Measurements from ENCODE around the gene SMYD1. TPM values are rescaled to one million over a fixed set of nuclear protein-coding genes. Genes with fewer than 3 reads are reported as not detected.

Gene SMYD1
- total and polyA plus RNA-seq, 2 donors from 2014 or later = not detected

DNA sequence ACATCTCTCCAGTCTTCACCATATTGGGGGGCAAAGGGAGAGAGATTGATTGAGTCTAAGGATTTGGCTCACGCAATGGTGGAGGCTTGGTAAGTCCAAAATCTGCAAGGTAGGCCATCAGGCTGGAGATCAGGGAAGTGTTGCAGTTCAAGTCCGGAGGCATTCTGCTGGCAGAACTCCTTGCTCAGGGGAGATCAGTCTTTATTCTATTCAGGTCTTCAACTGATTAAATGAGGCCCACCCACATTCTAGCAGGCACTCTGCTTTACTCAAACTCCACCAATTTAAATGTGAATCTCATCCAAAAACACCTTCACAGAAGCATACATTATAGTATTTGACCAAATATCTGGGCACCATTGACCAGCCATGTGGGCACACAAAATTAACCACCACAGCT, 21.4 kb downstream of the SMYD1 start:
- DNase-seq (no peak), FAIRE-seq (no peak)
- TF ChIP-seq, protein P1, sequence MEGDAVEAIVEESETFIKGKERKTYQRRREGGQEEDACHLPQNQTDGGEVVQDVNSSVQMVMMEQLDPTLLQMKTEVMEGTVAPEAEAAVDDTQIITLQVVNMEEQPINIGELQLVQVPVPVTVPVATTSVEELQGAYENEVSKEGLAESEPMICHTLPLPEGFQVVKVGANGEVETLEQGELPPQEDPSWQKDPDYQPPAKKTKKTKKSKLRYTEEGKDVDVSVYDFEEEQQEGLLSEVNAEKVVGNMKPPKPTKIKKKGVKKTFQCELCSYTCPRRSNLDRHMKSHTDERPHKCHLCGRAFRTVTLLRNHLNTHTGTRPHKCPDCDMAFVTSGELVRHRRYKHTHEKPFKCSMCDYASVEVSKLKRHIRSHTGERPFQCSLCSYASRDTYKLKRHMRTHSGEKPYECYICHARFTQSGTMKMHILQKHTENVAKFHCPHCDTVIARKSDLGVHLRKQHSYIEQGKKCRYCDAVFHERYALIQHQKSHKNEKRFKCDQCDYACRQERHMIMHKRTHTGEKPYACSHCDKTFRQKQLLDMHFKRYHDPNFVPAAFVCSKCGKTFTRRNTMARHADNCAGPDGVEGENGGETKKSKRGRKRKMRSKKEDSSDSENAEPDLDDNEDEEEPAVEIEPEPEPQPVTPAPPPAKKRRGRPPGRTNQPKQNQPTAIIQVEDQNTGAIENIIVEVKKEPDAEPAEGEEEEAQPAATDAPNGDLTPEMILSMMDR (IDR thresholded peaks at IDR 0.05; ENCODE audit: borderline replicate concordance, extremely low read depth, insufficient read depth) = no peak
- H3K36me3 ChIP-seq (ENCODE audit: control insufficient read depth in 2 of 3, insufficient read depth in 3 of 3, low read length in 3 of 3) = no peaks in the 10 kb centered on the region
- no peaks in the 10 kb centered on the region for H3K9me3 ChIP-seq (ENCODE audit: control insufficient read depth in 2 of 3, insufficient read depth in 1 of 3, low read length in 3 of 3)
- H3K27ac ChIP-seq (ENCODE audit: low read depth in 2 of 2, low read length in 2 of 2) = no peak overlapping the region
- no peak overlapping the region for H3K9ac ChIP-seq (ENCODE audit: low read length in 3 of 3)
- H3K4me1 ChIP-seq (ENCODE audit: control insufficient read depth in 2 of 3, insufficient read depth in 2 of 3, low read depth in 1 of 3, low read length in 3 of 3) = no peaks in the 10 kb centered on the region
- no peak overlapping the region for H3K4me3 ChIP-seq (ENCODE audit: low read length in 3 of 3)
- H3K27me3 ChIP-seq (ENCODE audit: control insufficient read depth, insufficient read depth, low read length) = no peaks in the 10 kb centered on the region
- intact Hi-C loops (cut with DNase I) = no loop called here

DNA sequence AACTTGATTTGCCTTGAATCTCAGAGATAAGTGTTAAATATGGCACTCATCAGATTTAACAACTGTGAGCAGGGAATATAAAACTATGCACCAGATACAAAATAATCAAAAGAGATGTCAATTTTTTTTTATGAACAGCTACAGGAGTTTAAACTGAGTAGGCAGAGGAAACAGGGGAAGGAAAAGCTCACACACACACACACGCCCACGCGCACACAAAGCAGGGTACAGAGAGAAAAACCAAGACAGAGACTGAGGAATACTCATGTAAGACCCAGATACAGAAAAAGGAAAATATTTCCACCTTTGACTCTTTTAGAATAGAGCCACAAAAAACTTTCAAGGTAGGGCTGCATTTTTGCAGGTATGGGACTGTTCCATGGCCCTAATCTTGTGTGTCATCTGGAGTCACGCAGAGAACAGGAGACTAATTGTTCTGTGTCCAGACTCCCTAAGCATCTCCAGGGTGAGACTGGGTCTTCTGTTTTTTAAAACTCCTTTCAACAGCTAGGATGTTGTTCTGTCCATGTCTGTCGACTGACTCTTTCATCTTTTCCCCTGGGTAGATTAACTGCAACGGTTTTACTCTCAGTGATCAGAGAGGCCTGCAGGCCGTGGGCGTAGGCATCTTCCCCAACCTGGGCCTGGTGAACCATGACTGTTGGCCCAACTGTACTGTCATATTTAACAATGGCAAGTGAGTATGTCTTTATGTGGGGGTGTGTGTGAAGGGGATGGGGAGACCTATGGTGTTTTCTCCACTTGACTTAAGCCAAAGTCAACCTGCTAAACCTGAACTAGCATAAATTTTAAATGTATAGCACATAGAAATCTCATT, 23.0 kb downstream of the SMYD1 start:
- Histone ChIP-seq H3K9ac (ENCODE audit: low read length in 3 of 3) (no peak overlapping the region), H3K4me3 (ENCODE audit: low read length in 3 of 3) (no peak overlapping the region), H3K4me1 (ENCODE audit: control insufficient read depth in 2 of 3, insufficient read depth in 2 of 3, low read depth in 1 of 3, low read length in 3 of 3) (no peaks in the 10 kb centered on the region), H3K9me3 (ENCODE audit: control insufficient read depth in 2 of 3, insufficient read depth in 1 of 3, low read length in 3 of 3) (no peaks in the 10 kb centered on the region), H3K27ac (ENCODE audit: low read depth in 2 of 2, low read length in 2 of 2) (no peak overlapping the region), H3K36me3 (ENCODE audit: control insufficient read depth in 2 of 3, insufficient read depth in 3 of 3, low read length in 3 of 3) (no peaks in the 10 kb centered on the region), H3K27me3 (ENCODE audit: control insufficient read depth, insufficient read depth, low read length) (no peaks in the 10 kb centered on the region)
- intact Hi-C loops (cut with DNase I) = no loop called here
- DNase-seq = no peak
- FAIRE-seq = no peak
- TF ChIP-seq, protein P1 (IDR thresholded peaks at IDR 0.05; ENCODE audit: borderline replicate concordance, extremely low read depth, insufficient read depth) = no peak

DNA sequence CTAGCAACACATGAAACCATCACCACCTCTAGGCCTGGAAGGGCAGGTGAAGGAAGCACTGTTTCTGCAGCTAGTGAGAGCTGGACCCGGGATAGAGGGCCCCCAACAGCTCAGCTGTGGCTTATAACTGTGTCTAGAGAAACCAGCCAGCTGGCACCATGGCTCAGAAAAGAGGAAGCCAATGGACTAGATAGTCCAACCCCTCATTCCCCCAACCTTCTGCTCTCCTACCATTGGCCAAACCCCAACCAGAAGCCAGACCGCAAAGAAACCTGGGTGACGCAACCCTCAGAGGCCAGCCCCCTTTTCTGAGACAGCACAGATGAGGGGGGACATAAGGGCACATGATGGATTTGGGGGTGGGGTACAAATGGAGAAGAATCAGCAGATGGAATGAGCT, 24.3 kb downstream of the SMYD1 start:
- H3K4me1 ChIP-seq (ENCODE audit: control insufficient read depth in 2 of 3, insufficient read depth in 2 of 3, low read depth in 1 of 3, low read length in 3 of 3) = no peaks in the 10 kb centered on the region
- intact Hi-C loops (cut with DNase I) = no loop called here
- no peaks in the 10 kb centered on the region for H3K36me3 ChIP-seq (ENCODE audit: control insufficient read depth in 2 of 3, insufficient read depth in 3 of 3, low read length in 3 of 3)

More for the DNA sequence above, 24.3 kb downstream of the SMYD1 start:
- H3K9me3 ChIP-seq (ENCODE audit: control insufficient read depth in 2 of 3, insufficient read depth in 1 of 3, low read length in 3 of 3) = no peaks in the 10 kb centered on the region
- FAIRE-seq (no peak), DNase-seq (no peak)
- no peak overlapping the region for H3K9ac ChIP-seq (ENCODE audit: low read length in 3 of 3)
- TF ChIP-seq, protein P1 (IDR thresholded peaks at IDR 0.05; ENCODE audit: borderline replicate concordance, extremely low read depth, insufficient read depth) = no peak
- no peak overlapping the region for H3K27ac ChIP-seq (ENCODE audit: low read depth in 2 of 2, low read length in 2 of 2)
- H3K4me3 ChIP-seq (ENCODE audit: low read length in 3 of 3) = no peak overlapping the region
- H3K27me3 ChIP-seq (ENCODE audit: control insufficient read depth, insufficient read depth, low read length) = no peaks in the 10 kb centered on the region
